Karpas-422 (cell line): Measurements from ENCODE around the gene PRPF8. TPM values are rescaled to one million over a fixed set of nuclear protein-coding genes. Genes with fewer than 3 reads are reported as not detected.
"Not testable (repeated sequence)": the region's sequence is repeated elsewhere in the genome, so short reads cannot be mapped to it uniquely, and the experiment has no call there.

Experiments used
- DNase-seq: peaks from one replicate; pipeline ENCODE4 v3.0.0-alpha.2; 2015
- H2AFZ ChIP-seq: fragments of 200-600 bp; sonication (generic); 2 replicates; pipeline ENCODE4 v1.6.1; 2014; ENCODE audit warnings: antibody characterized with exemption, low read length, mixed read lengths
- H3K27ac ChIP-seq: fragments of 200-600 bp; sonication (generic); 2 replicates; pipeline ENCODE4 v1.5.1; 2014; ENCODE audit warnings: mild to moderate bottlenecking, low read length, moderate library complexity
- H3K27me3 ChIP-seq: fragments of 200-600 bp; sonication (generic); 2 replicates; pipeline ENCODE4 v1.6.1; 2014; ENCODE audit warnings: low read length, mixed read lengths
- H3K36me3 ChIP-seq: fragments of 200-600 bp; sonication (generic); 2 replicates; pipeline ENCODE4 v1.6.1; 2014; ENCODE audit warnings: low read length, mixed read lengths; ENCODE audit not compliant: insufficient read depth
- H3K4me1 ChIP-seq: fragments of 200-600 bp; sonication (generic); 2 replicates; pipeline ENCODE4 v1.6.1; 2014; ENCODE audit warnings: mild to moderate bottlenecking, low read length, mixed read lengths
- H3K4me2 ChIP-seq: fragments of 200-600 bp; sonication (generic); 2 replicates; pipeline ENCODE4 v1.6.1; 2014; ENCODE audit warnings: low read length, low read depth, mild to moderate bottlenecking; ENCODE audit not compliant: poor library complexity, severe bottlenecking
- H3K4me3 ChIP-seq: fragments of 200-600 bp; sonication (generic); 2 replicates; pipeline ENCODE4 v1.5.1; 2014; ENCODE audit warnings: mild to moderate bottlenecking, antibody characterized with exemption, low read length, mixed read lengths
- H3K79me2 ChIP-seq: fragments of 200-600 bp; sonication (generic); 2 replicates; pipeline ENCODE4 v1.6.1; 2014; ENCODE audit warnings: mild to moderate bottlenecking, low read length, mixed read lengths
- H3K9ac ChIP-seq: fragments of 200-600 bp; sonication (generic); 2 replicates; pipeline ENCODE4 v1.6.0; 2014; ENCODE audit warnings: low read length
- H3K9me2 ChIP-seq: fragments of 200-600 bp; sonication (generic), shearing (Covaris generic); replicated peaks from 2 replicates; pipeline ENCODE4 v1.6.0; 2014; ENCODE audit warnings: mild to moderate bottlenecking, low read length, moderate library complexity; ENCODE audit not compliant: insufficient read depth
- H3K9me3 ChIP-seq: fragments of 300-700, 200-600 bp; sonication (generic); 2 replicates; pipeline ENCODE4 v1.6.1; 2014; ENCODE audit warnings: low read length, mixed read lengths
- H4K20me1 ChIP-seq: fragments of 200-600 bp; sonication (generic); 2 replicates; pipeline ENCODE4 v1.6.1; 2014; ENCODE audit warnings: mild to moderate bottlenecking, antibody characterized with exemption, low read length, low read depth; ENCODE audit not compliant: insufficient read depth
- total RNA-seq: library from RNA; depleted of rRNA; stranded (reverse); fragments of >200 nt; shearing (Covaris generic); gene quantifications from 2 replicates; pipeline ENCODE4 v1.2.3, GENCODE V29; 2014; ENCODE audit warnings: low replicate concordance

PRPF8 gene
- total RNA-seq, 1 experiment from 2014 or later = 130 TPM

DNA sequence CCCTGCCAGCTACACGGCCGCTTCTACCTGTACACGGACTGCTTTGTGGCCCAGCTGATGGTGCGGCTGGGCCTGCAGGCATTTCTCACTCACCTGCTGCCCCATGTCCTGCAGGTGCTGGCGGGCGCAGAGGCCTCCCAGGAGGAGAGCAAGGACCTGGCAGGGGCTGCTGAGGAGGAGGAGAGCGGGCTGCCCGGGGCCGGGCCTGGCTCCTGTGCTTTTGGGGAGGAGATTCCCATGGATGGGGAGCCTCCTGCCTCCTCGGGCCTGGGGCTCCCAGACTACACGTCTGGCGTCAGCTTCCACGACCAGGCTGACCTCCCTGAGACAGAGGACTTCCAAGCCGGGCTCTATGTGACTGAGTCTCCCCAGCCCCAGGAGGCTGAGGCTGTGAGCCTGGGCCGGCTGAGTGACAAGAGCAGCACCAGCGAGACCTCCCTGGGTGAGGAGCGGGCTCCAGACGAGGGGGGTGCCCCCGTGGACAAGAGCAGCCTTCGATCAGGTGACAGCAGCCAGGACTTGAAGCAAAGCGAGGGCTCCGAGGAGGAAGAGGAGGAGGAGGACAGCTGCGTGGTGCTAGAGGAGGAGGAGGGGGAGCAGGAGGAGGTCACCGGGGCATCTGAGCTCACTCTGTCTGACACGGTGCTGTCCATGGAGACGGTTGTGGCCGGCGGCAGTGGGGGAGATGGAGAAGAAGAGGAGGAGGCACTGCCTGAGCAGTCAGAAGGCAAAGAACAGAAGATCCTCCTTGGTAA, 43.4 kb upstream of the PRPF8 start:
- Histone ChIP-seq H3K36me3 (no peaks in the 10 kb centered on the region), H3K9me3 (no peaks in the 10 kb centered on the region), H4K20me1 (no peaks in the 10 kb centered on the region), H3K27me3 (no peaks in the 10 kb centered on the region), H2AFZ (no peak overlapping the region), H3K79me2 (peaks cover 12% of the 10 kb centered on the region), H3K4me2 (no peak overlapping the region), H3K4me3 (no peak overlapping the region), H3K9ac (no peak overlapping the region), H3K27ac (no peak overlapping the region), H3K4me1 (peaks cover 32% of the 10 kb centered on the region), H3K9me2 (no peaks in the 10 kb centered on the region)
- DNase-seq = peak; percentile 37

- H3K4me3 ChIP-seq = no peak overlapping the region
- H3K9me2 ChIP-seq = no peaks in the 10 kb centered on the region
- H3K4me1 ChIP-seq = peaks cover 32% of the 10 kb centered on the region
- H3K9ac ChIP-seq = no peak overlapping the region
- H3K79me2 ChIP-seq = peaks cover 12% of the 10 kb centered on the region
- no peaks in the 10 kb centered on the region for H4K20me1 ChIP-seq
- H3K9me3 ChIP-seq = no peaks in the 10 kb centered on the region
- no peak overlapping the region for H3K4me2 ChIP-seq
- no peak overlapping the region for H3K27ac ChIP-seq
- no peaks in the 10 kb centered on the region for H3K36me3 ChIP-seq
- H3K27me3 ChIP-seq = no peaks in the 10 kb centered on the region
- H2AFZ ChIP-seq = no peak overlapping the region
- DNase-seq = no peak
Observed at GRCh38 chr17:1727258-1727789, 42.7 kb upstream of the PRPF8 start.

- DNase-seq = no peak
- peaks cover 34% of the 10 kb centered on the region for H3K4me1 ChIP-seq
- no peak overlapping the region for H2AFZ ChIP-seq
Observed at GRCh38 chr17:1726626-1727257, 42.1 kb upstream of the PRPF8 start.

GRCh38 chr17:1725642-1726511, 41.2 kb upstream of the PRPF8 start:
- Histone ChIP-seq H3K4me3 (peak overlapping the region; percentile 95), H3K9me3 (no peaks in the 10 kb centered on the region), H3K79me2 (peaks cover 12% of the 10 kb centered on the region), H2AFZ (no peak overlapping the region), H3K9ac (peak overlapping the region; percentile 94), H3K36me3 (no peaks in the 10 kb centered on the region), H3K4me1 (peaks cover 43% of the 10 kb centered on the region), H3K9me2 (no peaks in the 10 kb centered on the region), H3K4me2 (peak overlapping the region; percentile 98), H3K27me3 (no peaks in the 10 kb centered on the region), H4K20me1 (no peaks in the 10 kb centered on the region), H3K27ac (no peak overlapping the region)
- DNase-seq = no peak

More at GRCh38 chr17:1726626-1727257, 42.1 kb upstream of the PRPF8 start:
- peaks cover 12% of the 10 kb centered on the region for H3K79me2 ChIP-seq
- no peak overlapping the region for H3K4me3 ChIP-seq
- no peak overlapping the region for H3K4me2 ChIP-seq
- no peaks in the 10 kb centered on the region for H3K27me3 ChIP-seq
- no peaks in the 10 kb centered on the region for H4K20me1 ChIP-seq
- no peaks in the 10 kb centered on the region for H3K36me3 ChIP-seq
- H3K9ac ChIP-seq = no peak overlapping the region
- H3K9me2 ChIP-seq = no peaks in the 10 kb centered on the region
- no peak overlapping the region for H3K27ac ChIP-seq
- H3K9me3 ChIP-seq = no peaks in the 10 kb centered on the region

- peak overlapping the region; percentile 94 for H2AFZ ChIP-seq
- peaks cover 12% of the 10 kb centered on the region for H3K79me2 ChIP-seq
- H3K27me3 ChIP-seq = no peaks in the 10 kb centered on the region
- H3K9me3 ChIP-seq = no peaks in the 10 kb centered on the region
- peak overlapping the region; percentile 49 for H3K27ac ChIP-seq
- peak overlapping the region; percentile 98 for H3K4me2 ChIP-seq
- no peaks in the 10 kb centered on the region for H3K36me3 ChIP-seq
- peak overlapping the region; percentile 95 for H3K4me3 ChIP-seq
- no peaks in the 10 kb centered on the region for H3K9me2 ChIP-seq
- DNase-seq = peak; percentile 59
- peak overlapping the region; percentile 94 for H3K9ac ChIP-seq
- H3K4me1 ChIP-seq = peaks cover 47% of the 10 kb centered on the region
- no peaks in the 10 kb centered on the region for H4K20me1 ChIP-seq
Observed at GRCh38 chr17:1724869-1725641, 40.4 kb upstream of the PRPF8 start.

- peaks cover 47% of the 10 kb centered on the region for H3K4me1 ChIP-seq
- H3K79me2 ChIP-seq = peaks cover 12% of the 10 kb centered on the region
- DNase-seq = peak; percentile 94
- H3K9me2 ChIP-seq = no peaks in the 10 kb centered on the region
- no peaks in the 10 kb centered on the region for H3K9me3 ChIP-seq
- no peaks in the 10 kb centered on the region for H4K20me1 ChIP-seq
- peak within 1 kb of the TSS; percentile 57 for H3K27ac ChIP-seq
- peak within 1 kb of the TSS; percentile 94 for H3K9ac ChIP-seq
- H3K36me3 ChIP-seq = no peaks in the 10 kb centered on the region
- H2AFZ ChIP-seq = peak within 1 kb of the TSS; percentile 94
- peak within 1 kb of the TSS; percentile 98 for H3K4me2 ChIP-seq
- H3K27me3 ChIP-seq = no peaks in the 10 kb centered on the region
- peak within 1 kb of the TSS; percentile 95 for H3K4me3 ChIP-seq
Observed at GRCh38 chr17:1724351-1724868, 39.7 kb upstream of the PRPF8 start, which contains the start of gene WDR81. TSS of gene WDR81 (plus strand) at chr17:1724704. CDS start at chr17:1724960, 256 bp downstream.

DNA sequence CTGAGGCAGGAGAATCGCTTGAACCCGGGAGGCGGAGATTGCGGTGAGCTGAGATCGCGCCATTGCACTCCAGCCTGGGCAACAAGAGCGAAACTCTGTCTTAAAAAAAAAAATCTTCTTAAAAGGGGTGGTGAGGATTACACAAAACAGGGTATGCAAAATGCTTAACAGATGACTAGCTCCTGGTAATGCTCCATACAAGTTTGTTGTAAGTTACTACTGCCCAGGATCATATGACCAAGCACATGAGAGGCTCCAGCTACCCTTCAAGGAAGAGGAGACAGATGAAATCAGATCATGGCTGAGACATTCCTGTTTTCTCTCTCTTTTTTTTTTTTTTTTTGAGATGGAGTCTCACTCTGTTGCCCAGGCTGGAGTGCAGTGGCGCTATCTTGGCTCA, 37.4 kb upstream of the PRPF8 start:
- not testable (repeated sequence) for H3K9ac ChIP-seq, H4K20me1 ChIP-seq, H3K9me3 ChIP-seq, H3K9me2 ChIP-seq, H3K4me3 ChIP-seq, H3K36me3 ChIP-seq, H3K27me3 ChIP-seq, H2AFZ ChIP-seq
- peaks cover 12% of the 10 kb centered on the region for H3K79me2 ChIP-seq
- DNase-seq = peak; percentile 69
- H3K4me1 ChIP-seq = peaks cover 56% of the 10 kb centered on the region
- peak overlapping the region; percentile 4 for H3K4me2 ChIP-seq
- H3K27ac ChIP-seq = peak overlapping the region; percentile 84
